ENCODE results near the gene GRK3.
"Not testable (repeated sequence)": the region's sequence is repeated elsewhere in the genome, so short reads cannot be mapped to it uniquely, and the experiment has no call there.

The GRK3 gene

GRCh38 chr22:25694196-25694907, 129.9 kb downstream of the GRK3 start:
- in situ Hi-C loops (cut with HindIII; ENCODE audit: low sequenced_read_pairs): no loop called here

- in situ Hi-C loops (cut with HindIII; ENCODE audit: low sequenced_read_pairs): no loop called here
Measured at GRCh38 chr22:25695146-25695545, 130.7 kb downstream of the GRK3 start.

GRCh38 chr22:25696763-25697162, 132.3 kb downstream of the GRK3 start:
- in situ Hi-C loops (cut with HindIII; ENCODE audit: low sequenced_read_pairs): no loop called here

GRCh38 chr22:25697181-25697664, 132.7 kb downstream of the GRK3 start:
- in situ Hi-C loops (cut with HindIII; ENCODE audit: low sequenced_read_pairs): no loop called here

- in situ Hi-C loops (cut with HindIII; ENCODE audit: low sequenced_read_pairs): no loop called here
Measured at GRCh38 chr22:25697978-25698377, 133.5 kb downstream of the GRK3 start.

- in situ Hi-C loops (cut with HindIII; ENCODE audit: low sequenced_read_pairs): no loop called here
Measured at GRCh38 chr22:25698461-25698860, 134.0 kb downstream of the GRK3 start.

- in situ Hi-C loops (cut with HindIII; ENCODE audit: low sequenced_read_pairs): no loop called here
Measured at GRCh38 chr22:25698978-25699377, 134.5 kb downstream of the GRK3 start.

- in situ Hi-C loops (cut with HindIII; ENCODE audit: low sequenced_read_pairs): no loop called here
Measured at GRCh38 chr22:25701056-25701780, 136.7 kb downstream of the GRK3 start.

- in situ Hi-C loops (cut with HindIII; ENCODE audit: low sequenced_read_pairs): no loop called here
Measured at GRCh38 chr22:25702040-25702439, 137.6 kb downstream of the GRK3 start.

- in situ Hi-C loops (cut with HindIII; ENCODE audit: low sequenced_read_pairs): no loop called here
Measured at GRCh38 chr22:25702571-25703167, 138.2 kb downstream of the GRK3 start.

GRCh38 chr22:25704701-25705100, 140.2 kb downstream of the GRK3 start:
- in situ Hi-C loops (cut with HindIII; ENCODE audit: low sequenced_read_pairs): no loop called here

- in situ Hi-C loops (cut with HindIII; ENCODE audit: low sequenced_read_pairs): no loop called here
Measured at GRCh38 chr22:25706197-25706596, 141.7 kb downstream of the GRK3 start.

GRCh38 chr22:25708430-25708829, 144.0 kb downstream of the GRK3 start:
- in situ Hi-C loops (cut with HindIII; ENCODE audit: low sequenced_read_pairs): not testable (repeated sequence)

GRCh38 chr22:25709758-25710157, 145.3 kb downstream of the GRK3 start:
- in situ Hi-C loops (cut with HindIII; ENCODE audit: low sequenced_read_pairs): no loop called here

- in situ Hi-C loops (cut with HindIII; ENCODE audit: low sequenced_read_pairs): no loop called here
Measured at GRCh38 chr22:25710501-25710900, 146.0 kb downstream of the GRK3 start.

GRCh38 chr22:25711491-25711890, 147.0 kb downstream of the GRK3 start:
- in situ Hi-C loops (cut with HindIII; ENCODE audit: low sequenced_read_pairs): no loop called here

- in situ Hi-C loops (cut with HindIII; ENCODE audit: low sequenced_read_pairs): no loop called here
Measured at GRCh38 chr22:25712661-25713400, 148.4 kb downstream of the GRK3 start.

GRCh38 chr22:25714070-25714469, 149.6 kb downstream of the GRK3 start:
- in situ Hi-C loops (cut with HindIII; ENCODE audit: low sequenced_read_pairs): no loop called here

GRCh38 chr22:25714739-25715138, 150.3 kb downstream of the GRK3 start:
- in situ Hi-C loops (cut with HindIII; ENCODE audit: low sequenced_read_pairs): no loop called here

- in situ Hi-C loops (cut with HindIII; ENCODE audit: low sequenced_read_pairs): no loop called here
Measured at GRCh38 chr22:25716637-25717036, 152.2 kb downstream of the GRK3 start.

GRCh38 chr22:25718135-25718840, 153.8 kb downstream of the GRK3 start:
- in situ Hi-C loops (cut with HindIII; ENCODE audit: low sequenced_read_pairs): no loop called here

All from DLD1 (cell line).